Hippocampal formation (tissue), 2 donors: Measurements from ENCODE around the gene SRSF3.
"Not testable (repeated sequence)": the region's sequence is repeated elsewhere in the genome, so short reads cannot be mapped to it uniquely, and the experiment has no call there.

ENCODE experiments used
- DNase-seq, 2 donors: peaks; one replicate each; lab custom pipeline; 2025; lab: John Stamatoyannopoulos, UW

SRSF3 gene

DNA sequence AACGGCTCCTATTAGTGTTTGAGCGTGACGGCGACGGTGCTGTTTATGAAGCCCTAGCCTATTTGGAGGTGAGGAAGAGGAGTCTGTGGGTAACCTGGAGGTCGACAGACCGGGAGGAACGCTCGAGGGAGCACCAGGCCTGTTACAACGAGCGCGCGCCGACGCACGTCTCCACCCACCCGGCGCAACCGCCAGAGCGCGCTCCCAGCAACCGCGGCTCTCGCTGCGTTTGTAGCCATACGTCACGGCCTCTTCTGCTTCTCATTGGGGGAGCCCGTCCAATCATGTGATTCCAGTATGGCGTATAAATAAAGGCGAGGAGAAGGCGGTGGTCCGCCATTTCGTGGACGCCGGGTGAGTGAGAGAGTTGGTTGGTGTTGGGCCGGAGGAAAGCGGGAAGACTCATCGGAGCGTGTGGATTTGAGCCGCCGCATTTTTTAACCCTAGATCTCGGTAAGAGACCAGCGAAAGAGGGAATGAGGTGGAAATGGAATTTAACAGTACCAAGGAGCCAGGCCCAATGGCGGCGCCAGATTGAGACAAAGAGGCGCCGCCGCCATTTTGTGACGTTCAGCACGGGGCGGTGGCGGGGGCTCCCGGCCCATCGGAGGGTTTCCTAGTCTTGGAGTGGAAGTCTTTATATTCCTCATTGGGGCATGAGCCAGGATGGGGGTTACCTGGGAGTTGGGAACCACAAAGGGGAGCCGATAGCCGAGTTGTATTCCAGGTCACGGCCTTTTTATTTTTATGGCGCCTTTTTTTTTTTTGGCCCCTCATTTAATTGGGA, at the start of gene SRSF3:
TSS of gene SRSF3 (plus strand) at position 334 of the 787 bp plus-strand sequence. CDS start 2,401 bp downstream, outside the sequence.
- DNase-seq, result peak; percentile 96 to 99

DNA sequence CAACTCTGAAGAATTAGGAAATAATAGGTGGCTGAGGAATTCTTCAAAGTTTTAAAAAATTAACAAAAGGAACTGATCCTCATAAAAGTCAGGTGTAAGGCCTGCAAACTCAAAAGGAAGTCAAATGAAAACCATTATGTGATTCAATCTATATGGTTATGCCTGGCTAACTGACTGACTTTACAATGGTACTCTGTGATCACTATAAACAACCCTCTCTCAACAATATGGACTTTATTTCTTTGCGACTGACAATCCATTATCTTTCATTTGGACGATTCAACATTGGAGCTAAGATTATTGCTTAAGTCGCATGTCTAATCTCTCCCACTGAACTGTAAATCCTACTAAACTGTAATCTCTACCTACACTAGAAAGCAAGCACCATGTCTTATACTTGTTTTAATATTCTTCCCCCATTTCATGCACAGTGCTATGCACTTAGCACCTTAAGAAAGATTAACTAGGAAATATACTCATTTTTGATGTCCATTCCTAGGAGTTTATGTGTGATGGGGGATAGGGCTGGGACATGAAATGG, 48.3 kb upstream of the SRSF3 start:
- DNase-seq, result no peak

DNA sequence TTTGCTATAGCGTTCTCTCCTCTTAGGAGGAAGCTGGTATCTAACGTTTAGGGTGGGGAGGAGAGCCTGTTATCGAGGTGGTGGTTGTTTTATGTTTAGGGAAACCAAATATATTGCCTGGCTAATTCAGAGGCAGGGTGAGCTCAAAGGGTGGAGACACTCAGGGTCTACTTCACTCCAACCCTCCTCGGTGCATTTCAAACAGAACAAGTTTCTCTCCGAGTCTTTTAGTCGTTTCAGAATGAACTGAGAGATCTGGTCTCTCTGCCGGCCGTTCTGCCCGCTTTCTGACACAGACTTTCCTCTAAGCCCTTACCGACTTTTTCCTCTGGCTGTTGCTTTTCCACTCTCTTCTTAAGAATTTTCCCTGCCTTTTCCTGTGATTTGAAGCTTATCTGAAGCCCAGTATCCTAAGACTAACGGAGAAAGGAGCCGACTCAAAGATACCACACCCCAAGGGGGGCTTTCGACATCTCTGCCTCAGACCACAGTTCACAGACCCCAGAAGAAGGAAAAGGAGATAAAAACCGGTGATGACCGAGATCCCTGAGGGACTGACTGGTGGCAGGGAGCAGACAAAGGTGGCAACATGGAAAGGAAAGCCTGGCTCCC, 47.7 kb upstream of the SRSF3 start:
- peak; percentile 26 to 27 for DNase-seq

DNA sequence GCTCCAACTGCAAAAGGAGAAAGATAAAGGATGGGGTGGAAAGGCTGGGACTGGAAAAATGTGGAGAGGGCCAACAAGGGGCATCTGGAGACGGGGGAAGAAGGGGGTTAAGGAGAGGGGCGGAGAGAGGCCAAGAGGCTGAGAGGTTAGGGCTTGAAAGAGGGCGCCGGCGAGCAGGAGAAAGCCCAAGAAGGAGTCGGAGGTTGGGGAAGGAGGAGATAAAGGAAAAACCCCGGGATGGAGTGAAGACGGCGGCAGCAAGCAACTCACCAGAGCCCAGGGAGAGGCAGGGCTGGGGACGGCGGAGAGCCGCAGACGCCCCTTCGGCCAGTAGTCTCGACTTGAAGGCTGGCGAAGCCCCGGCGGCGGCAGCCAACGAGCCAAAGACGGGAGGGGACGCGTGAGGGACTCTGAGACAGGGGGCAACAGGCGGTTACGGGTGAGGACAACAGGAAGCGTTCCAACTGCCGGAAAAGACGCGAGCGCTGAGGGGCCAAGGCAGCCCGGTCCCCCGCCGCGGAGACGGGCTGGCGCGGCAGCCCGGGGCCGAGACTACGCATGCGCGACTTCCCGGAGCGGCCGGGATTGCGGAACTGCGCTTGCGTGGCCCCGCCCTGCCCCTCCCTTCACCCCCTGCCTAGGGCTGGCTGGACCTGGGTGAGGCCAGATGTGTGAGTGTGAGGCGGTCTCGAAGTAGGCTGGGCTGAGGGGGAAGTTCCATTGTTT, 47.1 kb upstream of the SRSF3 start, which contains the start of gene STK38:
TSS of gene STK38 (minus strand) at position 560 of the 726 bp plus-strand sequence. CDS start 7,277 bp downstream, outside the sequence.
- peak; percentile 86 to 90 for DNase-seq

DNA sequence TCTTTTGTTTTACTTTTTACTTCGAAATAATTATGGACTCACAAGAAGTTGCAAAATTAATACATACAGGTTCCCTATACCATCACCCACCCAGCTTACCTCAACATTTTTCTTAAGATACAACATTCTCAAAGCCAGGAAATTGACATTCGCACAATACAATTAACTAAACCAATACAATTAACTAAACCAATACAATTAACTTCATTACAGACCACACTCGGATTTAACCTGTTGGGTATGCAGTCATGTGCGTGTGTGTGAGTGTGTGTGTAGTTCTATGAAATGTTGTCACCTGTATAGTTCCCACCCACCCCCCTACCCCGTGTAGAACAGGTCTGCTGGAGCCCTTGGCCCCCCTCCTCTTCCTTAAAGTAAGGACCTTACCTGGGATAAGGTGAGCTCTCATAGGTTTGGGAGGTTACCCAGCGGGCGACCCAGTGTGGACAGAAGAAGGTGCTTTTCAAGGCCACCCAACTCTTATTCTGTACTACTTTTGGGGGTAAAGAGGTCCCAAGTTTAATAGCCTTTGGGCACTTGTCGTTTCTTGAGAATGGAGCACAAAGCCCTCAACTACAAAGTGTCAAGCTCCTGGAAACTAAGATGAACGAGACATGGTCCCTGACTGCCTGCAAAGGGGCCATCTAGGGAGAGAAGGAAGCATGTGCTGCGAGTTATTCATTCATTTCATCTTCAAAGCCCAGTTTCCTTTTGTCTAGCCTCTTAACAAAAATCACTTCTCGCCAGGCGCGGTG, 46.3 kb upstream of the SRSF3 start:
- no peak for DNase-seq

DNA sequence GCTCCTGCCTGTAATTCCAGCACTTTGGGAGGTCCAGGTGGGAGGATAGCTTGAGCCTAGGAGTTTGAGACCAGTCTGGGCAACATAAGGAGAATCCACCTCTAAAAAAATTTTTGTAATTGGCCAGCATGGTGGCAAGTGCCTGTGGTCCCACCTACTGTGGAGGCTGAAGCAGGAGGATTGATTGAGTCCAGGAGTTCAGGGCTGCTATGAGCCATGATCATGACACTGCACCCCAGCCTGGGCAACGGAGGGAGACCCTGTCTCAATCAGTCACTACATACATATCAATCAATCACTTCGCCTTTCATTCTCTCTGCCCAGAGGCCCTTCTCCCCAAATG, 45.8 kb upstream of the SRSF3 start:
- no peak for DNase-seq

DNA sequence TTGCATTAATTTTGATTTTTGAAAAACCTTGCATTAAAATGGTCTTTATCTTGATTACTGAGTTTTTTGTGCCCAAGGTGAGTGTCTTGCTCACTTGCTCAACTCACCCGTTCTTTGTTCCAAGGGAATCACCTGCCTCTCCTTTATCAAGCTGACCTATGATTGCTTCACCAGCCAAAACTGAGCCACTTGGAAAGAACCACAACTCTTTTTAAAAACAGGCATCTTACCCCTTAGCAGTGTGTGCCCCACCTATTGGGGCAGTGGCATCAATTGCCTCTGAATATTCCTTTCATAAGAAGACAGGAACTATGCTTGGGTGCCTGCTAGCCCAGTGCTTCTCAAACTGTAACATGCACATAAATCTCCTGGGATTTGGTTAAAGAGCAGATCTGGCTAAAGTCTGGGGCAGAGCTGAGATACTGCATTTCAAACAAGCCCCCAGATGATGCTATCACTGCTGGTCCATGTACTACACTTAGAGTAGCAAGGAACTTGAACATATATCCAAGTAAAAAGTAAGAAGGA, 43.6 kb upstream of the SRSF3 start:
- no peak for DNase-seq

DNA sequence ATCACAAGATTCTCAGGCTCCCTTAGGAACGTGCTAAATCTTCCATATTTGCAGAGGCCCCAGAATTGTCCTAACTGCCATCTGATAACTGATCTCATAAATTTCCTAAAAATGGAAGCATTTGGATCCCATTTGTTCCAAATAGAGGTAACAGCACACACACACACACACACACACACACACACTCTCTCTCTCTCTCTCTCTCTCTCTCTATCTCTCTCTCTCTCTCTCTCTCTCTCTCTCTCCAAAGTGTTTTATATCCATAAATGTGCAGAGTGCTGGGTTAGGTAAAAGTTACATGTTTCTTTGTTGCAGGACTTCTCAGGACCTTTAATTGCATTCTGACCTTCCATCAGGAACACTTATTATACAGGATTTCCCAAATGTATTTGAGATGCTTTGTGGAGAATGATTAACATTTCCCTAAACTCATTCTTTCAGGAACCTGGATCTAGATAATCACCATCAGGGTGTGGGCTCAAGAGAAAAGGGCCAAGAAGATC, 38.4 kb upstream of the SRSF3 start:
- no peak for DNase-seq

DNA sequence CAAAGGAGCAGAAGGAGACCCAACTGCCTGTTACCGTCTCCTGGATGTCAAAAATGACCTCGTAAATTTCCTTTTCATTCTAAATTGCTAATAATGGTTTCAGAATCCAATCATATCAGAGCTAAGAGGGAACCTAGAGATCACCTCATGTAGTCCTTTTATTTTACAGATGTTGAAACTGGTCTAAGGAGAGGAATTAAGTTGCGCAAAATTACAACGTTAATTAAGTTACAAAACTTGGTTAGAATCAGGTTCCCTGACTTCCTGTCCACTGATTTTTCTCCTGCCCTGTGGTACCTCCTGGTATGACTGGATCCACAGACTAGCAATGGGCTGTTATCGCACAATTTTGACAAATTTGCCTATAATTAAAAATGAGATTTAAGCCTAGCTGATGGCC, 37.9 kb upstream of the SRSF3 start:
- DNase-seq, result no peak

DNA sequence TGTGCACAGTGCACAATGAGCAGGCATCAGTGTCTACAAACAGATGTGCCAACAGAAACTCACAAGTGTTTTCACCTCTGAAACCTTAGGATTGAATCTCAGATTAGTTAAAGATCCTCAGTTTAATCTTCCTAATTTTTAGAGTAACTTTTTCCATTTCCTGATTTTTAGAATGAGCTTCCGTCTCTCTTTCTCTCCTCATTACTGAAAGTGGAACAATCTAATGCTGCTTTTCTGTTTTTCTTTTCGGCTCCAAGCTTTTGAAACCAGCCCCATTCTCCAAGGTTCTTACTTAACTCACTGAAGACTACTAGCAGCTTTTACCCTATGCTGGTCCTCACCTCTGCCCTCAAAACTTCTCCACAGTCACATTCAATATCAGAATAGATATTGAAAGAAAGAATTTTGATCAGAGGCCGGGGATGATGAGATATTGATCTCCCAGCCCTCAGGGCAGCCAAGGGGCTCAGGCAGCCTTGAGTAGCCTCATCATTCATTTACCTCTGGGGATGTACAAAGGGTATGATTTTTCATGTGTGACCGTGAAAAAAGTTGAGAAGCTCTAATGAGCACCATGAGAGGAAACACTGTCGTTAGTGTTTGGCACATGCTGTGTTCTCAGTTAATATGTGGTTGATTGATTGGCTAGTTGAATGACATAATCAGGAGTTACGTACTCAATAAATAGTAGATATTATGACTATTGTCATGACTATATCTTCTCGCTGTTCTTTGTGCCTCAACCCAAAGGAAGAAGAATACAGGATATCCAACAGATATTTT, 35.0 kb upstream of the SRSF3 start:
- DNase-seq, result no peak

DNA sequence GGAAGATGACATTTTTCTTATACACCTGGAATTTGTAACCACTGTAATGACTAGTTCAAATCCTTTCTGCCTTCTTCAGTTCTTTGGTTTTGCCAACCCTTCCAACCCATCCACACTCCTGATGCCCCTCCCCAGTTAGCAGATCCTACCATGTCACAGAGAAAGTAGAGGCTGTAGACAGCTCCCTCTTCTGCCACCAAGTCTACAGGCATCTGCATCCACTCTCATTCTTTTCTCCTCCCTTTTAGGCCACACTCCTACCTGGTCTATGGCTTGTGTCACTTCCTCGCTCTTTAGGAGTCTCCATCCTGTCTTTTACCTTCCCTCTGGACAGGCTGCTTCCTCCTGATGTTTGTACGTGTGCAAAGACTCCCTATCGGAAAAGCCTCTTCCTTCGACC, 33.3 kb upstream of the SRSF3 start:
- no peak for DNase-seq

DNA sequence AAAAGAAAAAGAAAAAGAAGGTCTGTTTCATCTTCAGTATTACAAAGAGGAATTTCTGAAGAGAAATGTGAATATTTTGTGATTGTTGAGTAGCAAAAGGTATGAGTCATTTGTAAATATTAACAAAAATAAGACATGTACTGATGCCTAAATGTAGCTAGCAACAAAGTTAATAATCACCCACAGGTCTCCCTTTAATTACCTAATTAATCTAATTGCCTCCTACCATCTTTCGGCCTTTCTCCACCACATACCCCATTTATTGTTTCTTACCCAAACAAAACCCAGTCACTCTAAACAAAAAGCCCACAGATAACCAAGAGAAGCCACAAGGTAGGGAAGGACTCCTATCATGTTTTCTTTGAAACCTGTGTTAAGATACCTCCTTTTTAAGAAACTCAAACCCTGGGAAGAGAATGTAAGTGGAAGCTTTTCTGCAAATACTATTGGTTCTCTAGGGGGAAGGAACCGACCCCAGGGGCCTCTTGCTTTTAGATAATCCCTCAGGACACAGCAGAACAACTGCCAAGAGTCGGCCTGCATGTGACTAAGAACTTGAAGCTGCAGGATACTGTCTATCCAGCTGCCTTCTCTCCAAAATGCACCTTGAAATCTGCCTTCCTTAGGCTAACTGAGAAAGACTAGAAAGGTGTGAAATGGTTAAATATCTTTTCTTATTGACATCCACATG, 30.8 kb upstream of the SRSF3 start:
- DNase-seq, result no peak

DNA sequence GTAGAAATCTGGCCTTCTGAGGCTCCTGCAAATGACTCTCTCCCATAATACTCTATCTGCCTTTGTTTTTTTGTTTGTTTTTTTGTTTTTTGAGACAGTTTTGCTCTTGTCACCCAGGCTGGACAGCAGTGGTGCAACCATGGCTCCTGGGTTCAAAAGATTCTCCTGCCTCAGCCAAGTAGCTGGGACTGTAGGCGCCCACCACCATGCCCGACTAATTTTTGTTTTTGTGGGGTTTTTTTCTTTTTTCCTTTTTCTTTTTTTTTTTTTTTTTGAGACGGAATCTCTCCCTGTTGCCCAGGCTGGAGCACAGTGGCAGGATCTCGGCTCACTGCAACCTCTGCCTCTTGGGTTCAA, 30.3 kb upstream of the SRSF3 start:
- DNase-seq, result no peak

DNA sequence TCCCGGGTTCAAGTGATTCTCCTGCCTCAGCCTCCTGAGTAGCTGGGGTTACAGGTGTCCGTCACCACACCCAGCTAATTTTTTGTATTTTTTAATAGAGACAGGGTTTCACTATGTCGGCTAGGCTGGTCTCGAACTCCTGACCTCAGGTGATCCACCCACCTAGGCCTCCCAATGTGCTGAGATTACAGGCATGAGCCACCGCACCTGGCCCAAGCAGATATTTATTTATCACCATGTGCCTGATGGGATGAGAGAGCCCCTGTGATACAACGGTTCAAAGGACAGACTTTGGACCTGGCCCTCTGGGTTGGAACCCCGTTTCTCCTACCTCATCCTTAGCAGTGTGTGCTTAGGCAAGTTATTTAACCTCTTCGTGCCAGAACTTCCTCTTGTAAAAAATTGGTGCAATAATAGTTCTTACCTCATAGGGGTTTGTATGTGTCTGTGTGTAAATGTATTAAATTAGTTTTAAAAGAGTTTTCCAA, 27.7 kb upstream of the SRSF3 start:
- no peak for DNase-seq

DNA sequence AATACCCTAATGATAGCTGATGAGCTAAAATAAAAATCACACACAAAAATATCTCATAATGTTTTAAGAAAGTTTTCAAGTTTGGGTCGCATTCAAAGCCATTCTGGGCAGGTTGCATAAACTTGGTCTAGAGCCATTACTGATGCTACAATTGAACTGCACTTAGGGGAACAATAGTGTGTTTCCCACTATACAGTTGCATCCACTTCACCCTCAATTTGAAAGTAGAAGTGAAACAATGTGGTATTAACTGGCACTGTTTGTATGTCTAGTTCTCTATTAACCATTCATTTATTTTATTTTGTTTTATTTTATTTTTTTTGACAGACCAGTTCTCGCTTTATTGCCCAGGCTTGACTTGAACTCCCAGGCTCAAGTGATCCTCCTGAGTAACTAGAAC, 23.9 kb upstream of the SRSF3 start:
- no peak for DNase-seq

DNA sequence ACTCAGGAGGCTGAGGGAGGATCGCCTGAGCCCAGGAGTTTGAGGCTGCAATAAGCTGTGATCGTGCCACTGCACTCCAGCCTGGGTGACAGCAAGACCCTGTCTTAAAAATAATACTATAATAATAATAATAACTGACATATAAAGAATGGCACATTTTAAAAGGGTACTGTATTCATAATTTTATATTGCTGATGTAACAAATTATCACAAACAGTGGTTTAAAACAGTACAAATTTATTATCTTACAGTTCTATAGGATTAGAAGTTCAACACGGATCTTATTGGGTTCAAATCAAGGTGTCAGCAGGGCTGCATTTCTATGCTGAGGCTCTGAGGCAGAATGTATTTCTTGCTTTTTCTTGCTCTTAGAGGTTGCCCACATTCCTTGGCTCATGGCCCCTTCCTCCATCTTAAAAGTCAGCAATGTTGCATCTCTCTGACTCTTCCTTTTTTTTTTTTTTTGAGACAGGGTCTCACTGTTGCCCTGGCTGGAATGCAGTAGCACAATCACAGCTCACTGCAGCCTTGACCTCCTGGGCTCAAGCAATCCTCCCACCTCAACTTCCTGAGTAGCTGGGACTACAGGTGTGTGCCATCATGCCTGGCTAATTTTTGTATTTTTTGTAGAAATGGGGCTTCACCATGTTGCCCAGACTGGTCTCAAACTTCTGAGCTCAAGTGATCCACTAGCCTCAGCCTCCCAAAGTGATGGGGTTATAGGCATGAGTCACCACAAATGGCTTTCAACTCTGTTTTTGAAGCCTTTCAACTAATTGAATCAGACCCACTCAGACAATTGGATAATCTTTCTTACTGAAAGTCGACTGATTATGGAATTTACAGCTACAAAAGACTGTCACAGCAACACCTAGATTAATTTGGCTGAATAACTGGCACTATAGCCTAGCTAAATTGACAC, 22.8 kb upstream of the SRSF3 start:
- DNase-seq, result no peak

DNA sequence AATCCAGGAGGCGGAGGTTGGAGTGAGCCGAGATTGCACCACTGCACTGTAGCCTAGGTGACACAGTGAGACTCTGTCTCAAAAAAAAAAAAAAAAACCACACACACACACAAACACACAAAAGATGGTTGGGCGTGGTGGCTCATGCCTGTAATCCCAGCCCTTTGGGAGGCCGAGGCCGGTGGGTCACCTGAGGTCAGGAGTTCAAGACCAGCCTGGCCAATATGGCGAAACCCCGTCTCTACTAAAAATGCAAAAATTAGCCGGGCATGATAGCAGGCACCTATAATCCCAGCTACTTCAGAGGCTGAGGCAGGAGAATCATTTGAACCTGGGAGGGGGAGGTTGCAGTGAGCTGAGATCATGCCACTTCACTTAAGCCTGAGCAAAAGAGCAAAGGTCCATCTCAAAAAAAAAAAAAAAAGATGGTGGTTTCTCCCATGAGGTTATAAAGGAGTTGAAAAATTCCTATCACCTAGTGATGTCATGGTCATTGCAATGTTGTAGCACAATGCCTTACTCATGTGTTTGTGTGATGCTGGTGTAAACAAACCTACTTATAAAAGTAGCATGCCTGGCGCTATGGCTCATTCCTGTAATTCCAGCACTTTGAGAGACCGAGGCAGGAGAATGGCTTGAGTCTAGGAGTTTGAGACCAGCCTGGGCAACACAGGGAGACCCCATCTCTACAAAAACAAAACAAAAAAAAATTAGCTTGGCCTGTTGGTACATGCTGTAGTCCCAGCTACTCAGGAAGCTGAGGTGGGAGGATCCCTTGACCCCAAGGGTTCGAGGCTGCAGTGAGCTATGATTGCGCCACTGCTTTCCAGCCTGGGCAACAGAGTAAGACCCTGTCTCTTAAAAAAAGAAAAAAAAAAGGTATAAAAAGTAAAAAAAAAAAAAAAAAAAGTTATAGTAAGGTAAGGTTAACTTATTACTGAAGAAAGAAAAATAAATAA, 21.5 kb upstream of the SRSF3 start:
- not testable (repeated sequence) for DNase-seq

DNA sequence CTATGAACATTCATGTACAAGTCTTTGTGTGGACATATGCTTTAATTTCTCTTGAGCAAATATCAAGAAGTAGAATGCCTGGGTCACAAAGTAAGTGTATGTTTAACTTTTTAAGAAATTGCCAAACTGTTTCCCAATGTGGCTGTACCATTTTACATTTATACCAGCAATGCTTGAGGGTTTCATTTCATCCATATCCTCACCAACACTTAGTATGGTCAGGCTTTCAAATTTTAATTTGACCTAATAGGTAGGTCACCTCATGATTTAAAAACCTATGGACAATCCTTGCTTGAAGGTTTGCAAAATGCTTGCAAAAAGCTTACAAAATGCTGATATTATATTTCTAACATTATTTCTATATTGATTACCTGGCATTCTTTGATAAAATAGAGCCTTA, 19.5 kb upstream of the SRSF3 start:
- no peak for DNase-seq
